ENCODE results near the gene STXBP1.
A peak's percentile ranks its signal among the peaks of the same experiment; 100 is the strongest.

The STXBP1 gene

GRCh38 chr9:127692071-127692470 lies 80.0 kb downstream of the STXBP1 start:
- FAIRE-seq (no peak), DNase-seq (ENCODE audit: insufficient read length) (no peak)
- TF ChIP-seq POLR2A (IDR thresholded peaks at IDR 0.05; ENCODE audit: low read depth, low read length) (no peak), POLR2AphosphoS5 (IDR thresholded peaks at IDR 0.05; ENCODE audit: low read depth, low read length) (no peak), TAF1 (IDR thresholded peaks at IDR 0.05; ENCODE audit: borderline replicate concordance, low read depth, low read length) (no peak)

DNA sequence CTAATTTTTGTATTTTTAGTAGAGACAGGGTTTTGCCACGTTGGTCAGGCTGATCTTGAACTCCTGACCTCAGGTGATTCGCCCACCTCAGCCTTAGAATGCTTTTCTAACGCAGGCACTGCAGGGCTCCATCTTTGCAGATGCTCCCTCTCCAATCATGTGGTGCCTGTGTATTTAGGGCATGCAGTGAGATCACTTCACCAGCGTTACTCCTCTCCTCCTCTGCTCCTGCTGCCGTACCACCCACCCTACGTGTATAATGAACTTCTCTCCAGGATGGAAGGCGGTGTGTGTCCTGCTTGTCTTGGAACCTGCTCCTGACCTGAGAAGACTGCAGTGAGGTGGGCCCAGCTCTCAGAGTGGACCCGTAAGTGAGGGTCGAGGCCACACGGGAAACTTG lies 81.1 kb downstream of the STXBP1 start:
- no peak for TF ChIP-seq TAF1 (IDR thresholded peaks at IDR 0.05; ENCODE audit: borderline replicate concordance, low read depth, low read length)
- no peak for TF ChIP-seq POLR2AphosphoS5 (IDR thresholded peaks at IDR 0.05; ENCODE audit: low read depth, low read length)
- no peak for TF ChIP-seq POLR2A (IDR thresholded peaks at IDR 0.05; ENCODE audit: low read depth, low read length)
- FAIRE-seq (no peak), DNase-seq (ENCODE audit: insufficient read length) (no peak)

- TF ChIP-seq TAF1 (IDR thresholded peaks at IDR 0.05; ENCODE audit: borderline replicate concordance, low read depth, low read length) = no peak
- no peak for TF ChIP-seq POLR2AphosphoS5 (IDR thresholded peaks at IDR 0.05; ENCODE audit: low read depth, low read length)
- TF ChIP-seq POLR2A (IDR thresholded peaks at IDR 0.05; ENCODE audit: low read depth, low read length) = no peak
- FAIRE-seq = no peak
- DNase-seq (ENCODE audit: insufficient read length) = no peak
Measured at GRCh38 chr9:127693697-127694096, 81.6 kb downstream of the STXBP1 start.

DNA sequence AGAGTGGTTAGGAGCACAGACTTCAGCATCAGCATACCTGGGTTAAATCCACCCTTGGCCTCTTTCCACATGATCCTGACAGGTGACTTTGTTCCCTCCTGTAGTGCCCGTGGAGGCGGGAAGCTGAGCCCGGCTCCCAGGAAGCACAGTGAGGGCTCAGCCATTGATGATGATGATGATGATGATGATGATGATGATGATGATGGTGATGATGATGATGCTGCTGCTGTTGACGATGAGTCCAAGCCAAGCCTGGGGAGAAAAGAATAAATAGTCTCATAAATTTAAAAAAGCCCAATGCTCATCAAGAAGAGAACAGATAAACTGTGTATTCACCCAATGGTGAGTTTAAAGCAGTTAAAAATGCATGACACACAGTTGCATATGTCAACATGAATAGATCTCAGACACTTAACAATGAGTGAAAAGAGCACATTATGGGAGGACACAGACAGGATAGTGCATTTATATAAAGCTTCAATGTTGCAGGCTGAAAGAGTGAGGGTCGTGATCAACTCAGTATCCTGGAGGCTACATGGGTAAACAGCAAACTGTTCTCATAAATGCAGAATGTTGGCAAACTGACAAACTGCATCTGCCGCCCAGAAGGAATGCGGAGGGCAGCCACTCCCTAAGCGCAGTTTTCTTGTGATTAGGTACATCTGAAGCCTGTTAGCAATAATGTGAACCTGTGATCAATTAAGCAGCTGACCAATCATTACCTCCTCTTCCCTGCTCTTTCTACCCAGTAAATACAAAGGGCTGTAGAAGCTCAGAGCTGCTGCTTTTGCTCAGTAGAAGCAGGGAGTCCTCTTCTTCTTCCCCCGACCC lies 83.0 kb downstream of the STXBP1 start:
- TF ChIP-seq TAF1 (IDR thresholded peaks at IDR 0.05; ENCODE audit: borderline replicate concordance, low read depth, low read length) = no peak
- no peak for TF ChIP-seq POLR2A (IDR thresholded peaks at IDR 0.05; ENCODE audit: low read depth, low read length)
- TF ChIP-seq POLR2AphosphoS5 (IDR thresholded peaks at IDR 0.05; ENCODE audit: low read depth, low read length) = no peak
- no peak for FAIRE-seq
- DNase-seq (ENCODE audit: insufficient read length) = no peak

DNA sequence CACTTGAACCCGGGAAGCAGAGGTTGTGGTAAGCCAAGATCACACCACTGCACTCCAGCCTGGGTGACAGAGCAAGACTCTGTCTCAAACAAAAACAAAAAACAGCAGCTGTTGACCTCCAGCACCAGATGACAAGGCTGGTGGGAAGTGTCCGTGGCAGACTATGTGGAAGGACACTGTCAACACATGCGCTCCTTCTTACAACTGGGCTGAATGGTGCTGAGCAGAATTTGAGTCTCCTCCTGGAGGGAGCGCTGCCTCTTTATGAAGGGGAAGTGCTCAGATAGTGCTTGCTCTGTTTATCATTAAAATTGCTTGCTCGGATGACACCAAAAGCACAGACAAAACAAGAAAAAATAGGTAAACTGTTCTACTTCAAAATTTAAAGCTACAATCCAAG lies 85.5 kb downstream of the STXBP1 start:
- DNase-seq (ENCODE audit: insufficient read length) = no peak
- TF ChIP-seq TAF1 (IDR thresholded peaks at IDR 0.05; ENCODE audit: borderline replicate concordance, low read depth, low read length) = no peak
- no peak for TF ChIP-seq POLR2AphosphoS5 (IDR thresholded peaks at IDR 0.05; ENCODE audit: low read depth, low read length)
- no peak for TF ChIP-seq POLR2A (IDR thresholded peaks at IDR 0.05; ENCODE audit: low read depth, low read length)
- no peak for FAIRE-seq

GRCh38 chr9:127698386-127698785 lies 86.3 kb downstream of the STXBP1 start:
- DNase-seq (ENCODE audit: insufficient read length) = no peak
- FAIRE-seq = no peak
- TF ChIP-seq TAF1 (IDR thresholded peaks at IDR 0.05; ENCODE audit: borderline replicate concordance, low read depth, low read length) (no peak), POLR2AphosphoS5 (IDR thresholded peaks at IDR 0.05; ENCODE audit: low read depth, low read length) (no peak), POLR2A (IDR thresholded peaks at IDR 0.05; ENCODE audit: low read depth, low read length) (no peak)

- FAIRE-seq (no peak), DNase-seq (ENCODE audit: insufficient read length) (peak; percentile 88)
- TF ChIP-seq POLR2AphosphoS5 (IDR thresholded peaks at IDR 0.05; ENCODE audit: low read depth, low read length) (no peak), TAF1 (IDR thresholded peaks at IDR 0.05; ENCODE audit: borderline replicate concordance, low read depth, low read length) (no peak), POLR2A (IDR thresholded peaks at IDR 0.05; ENCODE audit: low read depth, low read length) (no peak)
Measured at GRCh38 chr9:127698985-127699670, 87.1 kb downstream of the STXBP1 start.

- FAIRE-seq = no peak
- TF ChIP-seq POLR2AphosphoS5 (IDR thresholded peaks at IDR 0.05; ENCODE audit: low read depth, low read length) (no peak), POLR2A (IDR thresholded peaks at IDR 0.05; ENCODE audit: low read depth, low read length) (no peak), TAF1 (IDR thresholded peaks at IDR 0.05; ENCODE audit: borderline replicate concordance, low read depth, low read length) (no peak)
- DNase-seq (ENCODE audit: insufficient read length) = no peak
Measured at GRCh38 chr9:127700140-127700539, 88.1 kb downstream of the STXBP1 start.

DNA sequence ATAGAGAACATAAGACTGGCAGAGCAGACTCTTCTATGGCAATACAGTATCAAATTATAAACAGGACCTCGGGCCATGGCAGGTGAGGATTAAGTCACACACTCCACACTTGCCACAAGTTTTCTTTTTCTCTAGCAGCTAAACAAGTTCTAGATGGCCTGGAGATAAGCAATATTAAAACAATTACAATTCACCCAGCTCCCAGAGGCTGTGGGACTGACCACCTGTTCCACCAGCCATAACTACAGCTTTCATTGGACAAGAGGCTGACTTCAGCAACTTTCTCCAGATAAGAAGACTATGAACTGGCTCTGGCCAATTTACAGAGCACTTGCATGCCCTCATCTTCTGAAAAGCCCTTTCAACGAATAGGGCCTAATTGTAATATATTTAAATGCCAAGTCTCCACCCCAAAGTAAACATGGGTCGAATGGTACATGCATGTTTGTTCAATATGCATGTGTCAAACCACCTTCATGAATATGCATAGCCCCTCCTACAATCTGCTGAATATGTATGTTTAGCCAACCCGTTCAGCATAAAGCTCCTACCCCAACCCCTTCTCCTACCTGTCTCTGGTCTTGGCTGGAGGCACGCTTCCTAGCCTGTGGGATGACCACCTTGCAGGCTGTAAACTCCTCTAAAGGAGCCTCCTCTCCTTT lies 88.6 kb downstream of the STXBP1 start:
- TF ChIP-seq TAF1 (IDR thresholded peaks at IDR 0.05; ENCODE audit: borderline replicate concordance, low read depth, low read length) (no peak), POLR2A (IDR thresholded peaks at IDR 0.05; ENCODE audit: low read depth, low read length) (no peak), POLR2AphosphoS5 (IDR thresholded peaks at IDR 0.05; ENCODE audit: low read depth, low read length) (no peak)
- FAIRE-seq (no peak), DNase-seq (ENCODE audit: insufficient read length) (no peak)

DNA sequence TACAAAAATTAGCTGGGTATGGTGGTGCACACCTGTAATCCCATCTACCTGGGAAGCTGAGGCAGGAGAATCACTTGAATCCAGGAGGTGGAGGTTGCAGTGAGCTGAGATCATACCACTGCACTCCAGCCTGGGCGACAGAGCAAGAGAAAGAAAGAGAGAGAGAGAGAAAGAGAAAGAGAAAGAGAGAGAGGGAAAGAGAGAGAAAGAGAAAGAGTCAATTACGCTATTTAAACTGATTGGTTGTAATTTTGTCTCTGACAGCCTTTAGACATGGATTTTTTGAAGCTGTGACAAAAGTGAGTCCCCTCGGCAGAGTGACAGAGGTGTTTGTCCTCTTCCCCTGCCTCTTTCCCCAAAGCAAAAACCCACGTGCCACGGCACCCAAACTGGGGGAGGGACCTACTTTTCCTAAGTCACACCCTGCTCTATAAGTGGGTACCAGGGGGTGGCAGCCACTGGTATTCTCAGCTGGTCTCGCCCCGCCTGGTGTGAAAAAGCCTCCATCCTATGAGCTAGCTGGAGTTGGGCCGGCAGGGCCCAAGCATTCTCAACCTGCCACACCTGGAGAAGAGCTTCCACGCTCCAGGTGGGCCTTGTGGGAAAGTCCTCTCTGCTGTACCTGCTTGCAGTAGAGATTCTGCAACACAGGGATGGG lies 91.3 kb downstream of the STXBP1 start:
- TF ChIP-seq TAF1 (IDR thresholded peaks at IDR 0.05; ENCODE audit: borderline replicate concordance, low read depth, low read length) (no peak), POLR2A (IDR thresholded peaks at IDR 0.05; ENCODE audit: low read depth, low read length) (no peak), POLR2AphosphoS5 (IDR thresholded peaks at IDR 0.05; ENCODE audit: low read depth, low read length) (no peak)
- DNase-seq (ENCODE audit: insufficient read length) = no peak
- FAIRE-seq = no peak
